A549 (cell line): Measurements from ENCODE around the gene VENTX. TPM values are rescaled to one million over a fixed set of nuclear protein-coding genes. Genes with fewer than 3 reads are reported as not detected.
A peak's percentile ranks its signal among the peaks of the same experiment; 100 is the strongest.

ENCODE experiments used
- ATAC-seq, 2 experiments: fragments of 200-7000 bp in 1 of 2; fragments of >200 bp in 1 of 2; cut with Nextera tagmentation in 1 of 2; cut with Tn5 transposase in 1 of 2; 3 replicates each; pipeline versions ENCODE4 v1.8.0 to v1.9.1; 2018 to 2020; ENCODE audit warnings: mild to moderate bottlenecking in 1 of 2, moderate library complexity in 1 of 2
- CTCF ChIA-PET: fragments of 300-600 bp; sonication (Branson Sonifier 250); formaldehyde crosslinking; extraction: SDS; loops from one replicate; lab custom pipeline; 2021; ENCODE audit warnings: antibody characterized with exemption, inconsistent platforms; lab: Yijun Ruan, JAX
- POLR2A ChIA-PET: fragments of 350-600 bp; formaldehyde crosslinking; extraction: SDS; loops from one replicate; lab custom pipeline; 2021; ENCODE audit warnings: antibody characterized with exemption, inconsistent platforms; lab: Yijun Ruan, JAX
- DNase-seq, 2 experiments: peaks; one replicate each; pipeline versions ENCODE4 v3.0.0 to v3.0.0-alpha.2; 2011 to 2016; ENCODE audit warnings: low read depth in 1 of 2, low spot score in 1 of 2
- FAIRE-seq: peaks from 2 replicates; lab custom pipeline; 2011; peaks lifted over from hg19 to GRCh38; lab: Jason Lieb, UNC
- H3K27ac ChIP-seq, 2 experiments: fragments of >200 bp; sonication (Bioruptor Twin); formaldehyde crosslinking; 3 replicates each; pipeline ENCODE4 v1.5.1; 2016 to 2017
- H3K4me1 ChIP-seq: fragments of >200 bp; sonication (Bioruptor Twin); formaldehyde crosslinking; 3 replicates; pipeline ENCODE4 v1.6.1; 2016
- H3K4me2 ChIP-seq: fragments of >200 bp; sonication (Bioruptor Twin); formaldehyde crosslinking; 3 replicates; pipeline ENCODE4 v1.6.1; 2016
- H3K4me3 ChIP-seq: fragments of >200 bp; sonication (Bioruptor Twin); formaldehyde crosslinking; 3 replicates; pipeline ENCODE4 v1.5.1; 2016
- H3K9me3 ChIP-seq: fragments of >200 bp; sonication (Bioruptor Twin); formaldehyde crosslinking; 3 replicates; pipeline ENCODE4 v1.6.1; 2016
- CBX2 ChIP-seq: fragments of 200-600 bp; sonication (generic); IDR thresholded peaks from 2 replicates; pipeline ENCODE4 v1.6.1; 2016; ENCODE audit warnings: low read depth, mild to moderate bottlenecking, borderline replicate concordance
- CEBPB ChIP-seq, 2 experiments: fragments of >200 bp in 1 of 2; sonication (Bioruptor Twin) in 1 of 2; formaldehyde crosslinking in 1 of 2; IDR thresholded peaks; 2 replicates each; pipeline ENCODE4 v1.6.1; 2012 to 2016
- EHMT2 ChIP-seq: fragments of 200-600 bp; sonication (generic); IDR thresholded peaks from 2 replicates; pipeline ENCODE4 v1.6.1; 2016; ENCODE audit warnings: antibody characterized with exemption, low read depth, mild to moderate bottlenecking, moderate library complexity
- ESRRA ChIP-seq: fragments of 150-350 bp; IDR thresholded peaks from 2 replicates; pipeline ENCODE4 v1.6.1; 2014; ENCODE audit warnings: mild to moderate bottlenecking, low read length, borderline replicate concordance
- FOSL2 ChIP-seq, 2 experiments: fragments of 450-650 bp in 1 of 2; fragments of >200 bp in 1 of 2; sonication (Bioruptor Twin) in 1 of 2; formaldehyde crosslinking; IDR thresholded peaks; 2 replicates each; pipeline versions ENCODE4 v1.5.0 to v1.6.1; 2016 to 2020; ENCODE audit warnings: mild to moderate bottlenecking in 1 of 2, moderate library complexity in 1 of 2
- FOXS1 ChIP-seq: fragments of 250-450 bp; sonication (Bioruptor Pico); IDR thresholded peaks from 2 replicates; pipeline ENCODE4 v1.5.0; 2020; ENCODE audit warnings: mild to moderate bottlenecking, moderate library complexity
- HMGXB4 ChIP-seq: fragments of 250-450 bp; sonication (Bioruptor Pico); IDR thresholded peaks from 2 replicates; pipeline ENCODE4 v1.5.0; 2021; ENCODE audit warnings: mild to moderate bottlenecking, moderate library complexity, borderline replicate concordance
- KDM1A ChIP-seq: fragments of 200-600 bp; sonication (generic); IDR thresholded peaks from 2 replicates; pipeline ENCODE4 v1.6.1; 2016; ENCODE audit warnings: low read depth, mild to moderate bottlenecking
- NFE2L2 ChIP-seq: fragments of 150-350 bp; conservative IDR thresholded peaks from 2 replicates; pipeline ENCODE4 v1.6.1; 2014; ENCODE audit warnings: low read length
- POLR2AphosphoS2 ChIP-seq: conservative IDR thresholded peaks from 2 replicates; pipeline ENCODE4 v1.6.1; 2012; ENCODE audit warnings: low read length, improper control_type of control experiment, inconsistent platforms
- RCOR1 ChIP-seq: fragments of 150-350 bp; IDR thresholded peaks from 2 replicates; pipeline ENCODE4 v1.6.1; 2014; ENCODE audit warnings: antibody characterized with exemption, low read length, low read depth
- SREBF2 ChIP-seq: fragments of 450-650 bp; IDR thresholded peaks from 2 replicates; pipeline ENCODE4 v1.6.1; 2014; ENCODE audit warnings: mild to moderate bottlenecking, moderate library complexity
- USF2 ChIP-seq: fragments of 450-650 bp; IDR thresholded peaks from 2 replicates; pipeline ENCODE4 v1.6.1; 2014; ENCODE audit warnings: antibody characterized with exemption
- WGBS: methylation state at CpG from one replicate; pipeline ENCODE4 v1.1.6; 2017; ENCODE audit errors: missing lambda C conversion rate; 5-methylcytosine and 5-hydroxymethylcytosine counted together
- polyA plus RNA-seq, 4 experiments: library from polyadenylated mRNA; depleted of rRNA in 3 of 4; stranded (reverse); fragments of >200 nt; fragmentation: RNase III in 1 of 4; extraction: RNeasy Plus Mini Kit Qiagen cat#74134 plus additional on column Dnase treatment in 1 of 4; gene quantifications; 2 replicates in 3 of 4; 3 replicates in 1 of 4; pipeline ENCODE4 v1.2.3, GENCODE V29; 2011 to 2017

Gene VENTX
- polyA plus RNA-seq, 2 of the 4 experiments (the other 2 are of a cell fraction): not detected

- CTCF ChIA-PET: interaction anchor here (1.0 kb wide), 1 partner anchor 23 kb away, joined by 3 read pairs; no protein-coding TSS in a partner anchor
- Histone ChIP-seq H3K4me2 (no peak overlapping the region), H3K27ac (no peak overlapping the region), H3K9me3 (no peaks in the 10 kb centered on the region), H3K4me1 (no peaks in the 10 kb centered on the region), H3K4me3 (no peak overlapping the region)
- 70% methylated on average over 22 of the region's 62 CpGs for WGBS
- POLR2A ChIA-PET: no interaction called here
- ATAC-seq: no peak
- FAIRE-seq: no peak
- TF ChIP-seq CBX2 (no peak), CEBPB (IDR thresholded peaks at IDR 0.05) (no peak), SREBF2 (no peak)
- DNase-seq: no peak
Measured at GRCh38 chr10:133202778-133203651, 34.6 kb upstream of the VENTX start.

- no peak overlapping the region for H3K4me3 ChIP-seq
Measured at GRCh38 chr10:133203652-133204195, 33.9 kb upstream of the VENTX start.

GRCh38 chr10:133204226-133205015 lies 33.2 kb upstream of the VENTX start:
- DNase-seq (no peak), ATAC-seq (no peak), FAIRE-seq (no peak)
- Histone ChIP-seq H3K4me2 (no peak overlapping the region), H3K4me1 (no peaks in the 10 kb centered on the region), H3K9me3 (no peaks in the 10 kb centered on the region), H3K4me3 (no peak overlapping the region), H3K27ac (no peak overlapping the region)
- ChIA-PET CTCF (interaction anchor here (0.7 kb wide), 1 partner anchor 62 kb away, joined by 3 read pairs; no protein-coding TSS in a partner anchor), POLR2A (no interaction called here)
- 0 out of 2 replicates have a peak, but pooled peaks have one; percentile 4 for TF ChIP-seq USF2
- TF ChIP-seq EHMT2: no peak
- WGBS: 78% methylated on average over 23 of the region's 38 CpGs

More at GRCh38 chr10:133203652-133204195, 33.9 kb upstream of the VENTX start:
- FAIRE-seq (no peak), DNase-seq (no peak), ATAC-seq (no peak)
- Histone ChIP-seq H3K9me3 (no peaks in the 10 kb centered on the region), H3K4me1 (no peaks in the 10 kb centered on the region), H3K27ac (no peak overlapping the region), H3K4me2 (no peak overlapping the region)
- CTCF ChIA-PET: interaction anchor here (0.7 kb wide), 1 partner anchor 61 kb away, joined by 3 read pairs; no protein-coding TSS in a partner anchor
- TF ChIP-seq EHMT2: no peak
- no peak for TF ChIP-seq KDM1A
- no peak for TF ChIP-seq USF2
- no peak for TF ChIP-seq POLR2AphosphoS2
- no peak for TF ChIP-seq NFE2L2
- no peak for TF ChIP-seq ESRRA
- TF ChIP-seq HMGXB4 (CRISPR knock-in tag): no peak
- TF ChIP-seq FOXS1 (CRISPR knock-in tag): no peak
- no peak for TF ChIP-seq RCOR1
- no peak for TF ChIP-seq FOSL2 (IDR thresholded peaks at IDR 0.05)
- no peak for TF ChIP-seq FOSL2 (CRISPR knock-in tag; IDR thresholded peaks at IDR 0.05)
- 74% methylated on average over 26 of the region's 31 CpGs for WGBS
- POLR2A ChIA-PET: no interaction called here
